CD4-positive, alpha-beta T cell treated with Interleukin-12 subunit alpha and Interleukin-12 subunit beta, for 1 hour (primary cell): ENCODE data around the gene SLC44A5.

ENCODE experiments used
- DNase-seq: peaks from one replicate; pipeline ENCODE4 v3.0.0-alpha.2; 2020

The SLC44A5 gene

DNA sequence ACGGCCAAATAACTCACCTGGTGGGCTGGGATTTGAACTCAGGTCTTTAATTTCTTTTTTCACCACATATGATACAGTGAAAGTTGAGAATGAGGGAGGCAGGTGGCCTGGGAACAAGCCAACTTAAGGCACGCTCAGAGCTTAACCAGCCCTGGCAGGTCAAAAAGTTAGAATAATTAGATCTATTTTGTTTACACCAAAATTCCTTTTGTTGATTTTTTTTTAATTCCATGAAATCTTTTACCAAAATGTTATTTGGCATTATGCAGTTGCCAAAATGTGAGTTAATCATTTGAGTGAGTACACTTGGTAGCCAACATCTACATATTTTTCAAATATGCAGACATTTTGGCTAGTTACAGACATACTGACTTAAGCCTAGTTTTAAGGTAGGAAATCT, 439.9 kb downstream of the SLC44A5 start:
- DNase-seq: no peak

- no peak for DNase-seq
These were observed 440.9 kb downstream of the SLC44A5 start for GRCh38 chr1:75170011-75170410.

GRCh38 chr1:75166821-75167220, 444.1 kb downstream of the SLC44A5 start:
- no peak for DNase-seq

GRCh38 chr1:75165264-75165663, 445.6 kb downstream of the SLC44A5 start:
- DNase-seq: no peak

GRCh38 chr1:75159154-75159553, 451.8 kb downstream of the SLC44A5 start:
- no peak for DNase-seq
